BLaER1 (cell line): ENCODE measurements around the gene HAPLN2.

ENCODE experiments used
- H3K27ac ChIP-seq: shearing (Covaris generic); formaldehyde crosslinking; 2 replicates; pipeline ENCODE4 v1.8.1; 2022
- H3K27me3 ChIP-seq: shearing (Covaris generic); formaldehyde crosslinking; 2 replicates; pipeline ENCODE4 v1.8.1; 2022
- H3K36me3 ChIP-seq: shearing (Covaris generic); formaldehyde crosslinking; 2 replicates; pipeline ENCODE4 v1.8.1; 2022
- H3K4me1 ChIP-seq: shearing (Covaris generic); formaldehyde crosslinking; 2 replicates; pipeline ENCODE4 v1.8.1; 2022
- H3K4me2 ChIP-seq: shearing (Covaris generic); formaldehyde crosslinking; 2 replicates; pipeline ENCODE4 v1.8.1; 2022
- H3K4me3 ChIP-seq: shearing (Covaris generic); formaldehyde crosslinking; 2 replicates; pipeline ENCODE4 v1.8.1; 2022
- H3K9ac ChIP-seq: shearing (Covaris generic); formaldehyde crosslinking; 2 replicates; pipeline ENCODE4 v1.8.1; 2022
- H3K9me3 ChIP-seq: shearing (Covaris generic); formaldehyde crosslinking; 2 replicates; pipeline ENCODE4 v1.8.1; 2022
- H4K20me1 ChIP-seq: shearing (Covaris generic); formaldehyde crosslinking; 2 replicates; pipeline ENCODE4 v1.8.1; 2022
- Cebpa-rat ChIP-seq: shearing (Covaris generic); IDR thresholded peaks from 2 replicates; pipeline ENCODE4 v1.8.1; 2022

Gene HAPLN2

GRCh38 chr1:156643049-156643777 lies 24.0 kb downstream of the HAPLN2 start:
- Histone ChIP-seq H3K9me3 (no peaks in the 10 kb centered on the region), H3K27ac (no peak overlapping the region), H3K27me3 (peaks cover 99% of the 10 kb centered on the region), H3K9ac (no peak overlapping the region), H3K36me3 (no peaks in the 10 kb centered on the region), H3K4me2 (peak overlapping the region; percentile 58), H3K4me1 (peaks cover 34% of the 10 kb centered on the region), H3K4me3 (no peak overlapping the region), H4K20me1 (peaks cover 67% of the 10 kb centered on the region)
- no peak for TF ChIP-seq Cebpa-rat

- H3K27me3 ChIP-seq, result peaks cover 99% of the 10 kb centered on the region
Observed at GRCh38 chr1:156643778-156644092, 24.5 kb downstream of the HAPLN2 start.

GRCh38 chr1:156644146-156644545 lies 24.9 kb downstream of the HAPLN2 start:
- Histone ChIP-seq H3K27me3 (peaks cover 99% of the 10 kb centered on the region), H3K4me1 (peaks cover 37% of the 10 kb centered on the region), H3K27ac (no peak overlapping the region), H3K9me3 (no peaks in the 10 kb centered on the region), H3K4me2 (peak overlapping the region; percentile 58), H3K9ac (no peak overlapping the region), H4K20me1 (peaks cover 65% of the 10 kb centered on the region), H3K4me3 (no peak overlapping the region), H3K36me3 (no peaks in the 10 kb centered on the region)
- no peak for TF ChIP-seq Cebpa-rat

More at GRCh38 chr1:156643778-156644092, 24.5 kb downstream of the HAPLN2 start:
- Histone ChIP-seq H4K20me1 (peaks cover 67% of the 10 kb centered on the region), H3K4me1 (peaks cover 37% of the 10 kb centered on the region), H3K27ac (no peak overlapping the region), H3K4me3 (no peak overlapping the region), H3K9me3 (no peaks in the 10 kb centered on the region), H3K9ac (no peak overlapping the region), H3K4me2 (peak overlapping the region; percentile 58), H3K36me3 (no peaks in the 10 kb centered on the region)
- TF ChIP-seq Cebpa-rat, result no peak

- Histone ChIP-seq H3K27me3 (peaks cover 99% of the 10 kb centered on the region), H3K9me3 (no peaks in the 10 kb centered on the region), H3K27ac (no peak overlapping the region), H3K4me1 (peaks cover 37% of the 10 kb centered on the region), H3K36me3 (no peaks in the 10 kb centered on the region), H3K4me2 (no peak overlapping the region), H3K9ac (no peak overlapping the region), H4K20me1 (peaks cover 60% of the 10 kb centered on the region), H3K4me3 (no peak overlapping the region)
- TF ChIP-seq Cebpa-rat, result no peak
Observed at GRCh38 chr1:156644640-156645039, 25.4 kb downstream of the HAPLN2 start.

GRCh38 chr1:156645056-156645455 lies 25.8 kb downstream of the HAPLN2 start:
- Histone ChIP-seq H3K4me1 (peaks cover 37% of the 10 kb centered on the region), H3K27ac (no peak overlapping the region)
- no peak for TF ChIP-seq Cebpa-rat

GRCh38 chr1:156645666-156646065 lies 26.5 kb downstream of the HAPLN2 start:
- Histone ChIP-seq H3K36me3 (no peaks in the 10 kb centered on the region), H3K4me3 (no peak overlapping the region), H3K27ac (no peak overlapping the region), H3K4me1 (peaks cover 37% of the 10 kb centered on the region), H3K9ac (no peak overlapping the region), H3K4me2 (no peak overlapping the region), H3K9me3 (no peaks in the 10 kb centered on the region), H3K27me3 (peaks cover 99% of the 10 kb centered on the region), H4K20me1 (peaks cover 58% of the 10 kb centered on the region)
- TF ChIP-seq Cebpa-rat, result no peak

More at GRCh38 chr1:156645056-156645455, 25.8 kb downstream of the HAPLN2 start:
- H4K20me1 ChIP-seq, result peaks cover 60% of the 10 kb centered on the region
- H3K27me3 ChIP-seq, result peaks cover 99% of the 10 kb centered on the region
- no peak overlapping the region for H3K9ac ChIP-seq
- no peak overlapping the region for H3K4me3 ChIP-seq
- no peaks in the 10 kb centered on the region for H3K9me3 ChIP-seq
- H3K4me2 ChIP-seq, result no peak overlapping the region
- no peaks in the 10 kb centered on the region for H3K36me3 ChIP-seq

GRCh38 chr1:156646738-156647211 lies 27.6 kb downstream of the HAPLN2 start:
- H3K27ac ChIP-seq, result no peak overlapping the region
- peaks cover 99% of the 10 kb centered on the region for H3K27me3 ChIP-seq
- H3K9me3 ChIP-seq, result no peaks in the 10 kb centered on the region
- no peak overlapping the region for H3K9ac ChIP-seq
- peaks cover 62% of the 10 kb centered on the region for H4K20me1 ChIP-seq
- H3K36me3 ChIP-seq, result no peaks in the 10 kb centered on the region
- TF ChIP-seq Cebpa-rat, result no peak
- H3K4me3 ChIP-seq, result no peak overlapping the region
- no peak overlapping the region for H3K4me2 ChIP-seq
- peaks cover 33% of the 10 kb centered on the region for H3K4me1 ChIP-seq

GRCh38 chr1:156647351-156647750 lies 28.1 kb downstream of the HAPLN2 start:
- Histone ChIP-seq H3K27me3 (peaks cover 99% of the 10 kb centered on the region), H3K27ac (no peak overlapping the region), H3K9me3 (no peaks in the 10 kb centered on the region), H3K4me2 (no peak overlapping the region), H4K20me1 (peaks cover 61% of the 10 kb centered on the region), H3K9ac (no peak overlapping the region), H3K4me1 (peaks cover 29% of the 10 kb centered on the region), H3K4me3 (no peak overlapping the region), H3K36me3 (no peaks in the 10 kb centered on the region)
- no peak for TF ChIP-seq Cebpa-rat

GRCh38 chr1:156648496-156648895 lies 29.3 kb downstream of the HAPLN2 start:
- no peak overlapping the region for H3K27ac ChIP-seq
- H4K20me1 ChIP-seq, result peaks cover 65% of the 10 kb centered on the region; the same call in 1 of the 2 replicates
- H3K9ac ChIP-seq, result no peak overlapping the region
- no peak overlapping the region for H3K4me3 ChIP-seq
- peaks cover 99% of the 10 kb centered on the region for H3K27me3 ChIP-seq
- H3K9me3 ChIP-seq, result no peaks in the 10 kb centered on the region
- no peak overlapping the region for H3K4me2 ChIP-seq
- peaks cover 17% of the 10 kb centered on the region for H3K4me1 ChIP-seq
- TF ChIP-seq Cebpa-rat, result no peak
- no peaks in the 10 kb centered on the region for H3K36me3 ChIP-seq

- peaks cover 99% of the 10 kb centered on the region for H3K27me3 ChIP-seq
- no peak overlapping the region for H3K4me3 ChIP-seq
Observed at GRCh38 chr1:156648951-156649350, 29.7 kb downstream of the HAPLN2 start.

More at GRCh38 chr1:156648951-156649350, 29.7 kb downstream of the HAPLN2 start:
- Histone ChIP-seq H3K27ac (no peak overlapping the region), H4K20me1 (peaks cover 68% of the 10 kb centered on the region; the same call in 1 of the 2 replicates), H3K4me1 (peaks cover 13% of the 10 kb centered on the region), H3K9me3 (no peaks in the 10 kb centered on the region), H3K36me3 (no peaks in the 10 kb centered on the region), H3K9ac (no peak overlapping the region), H3K4me2 (no peak overlapping the region)
- TF ChIP-seq Cebpa-rat, result no peak
